HEK293T (cell line): ENCODE data around the gene MYBPC2.

Source experiments
- BHLHE40 ChIP-seq: fragments of 450-650 bp; IDR thresholded peaks from 2 replicates; pipeline ENCODE4 v1.6.1; 2016; ENCODE audit warnings: mild to moderate bottlenecking, moderate library complexity, borderline replicate concordance
- FOXA1 ChIP-seq: fragments of 450-650 bp; IDR thresholded peaks from 2 replicates; pipeline ENCODE4 v1.6.1; 2016; ENCODE audit warnings: mild to moderate bottlenecking
- FOXK2 ChIP-seq: fragments of 450-650 bp; IDR thresholded peaks from 2 replicates; pipeline ENCODE4 v1.6.1; 2016; ENCODE audit warnings: mild to moderate bottlenecking
- FOXM1 ChIP-seq: fragments of 450-650 bp; IDR thresholded peaks from 2 replicates; pipeline ENCODE4 v1.6.1; 2017; ENCODE audit warnings: mild to moderate bottlenecking, borderline replicate concordance
- HDGF ChIP-seq: fragments of 450-650 bp; IDR thresholded peaks from 2 replicates; pipeline ENCODE4 v1.6.1; 2017; ENCODE audit warnings: antibody characterized with exemption, borderline replicate concordance
- NFRKB ChIP-seq: fragments of 450-650 bp; IDR thresholded peaks from 2 replicates; pipeline ENCODE4 v1.6.1; 2016; ENCODE audit warnings: mild to moderate bottlenecking, moderate library complexity
- SP1 ChIP-seq: fragments of 450-650 bp; IDR thresholded peaks from 2 replicates; pipeline ENCODE4 v1.6.1; 2017
- SUZ12 ChIP-seq: fragments of 450-650 bp; IDR thresholded peaks from 2 replicates; pipeline ENCODE4 v1.6.1; 2016; ENCODE audit warnings: mild to moderate bottlenecking
- TARDBP ChIP-seq: fragments of 450-650 bp; IDR thresholded peaks from 2 replicates; pipeline ENCODE4 v1.6.1; 2016
- ZNF384 ChIP-seq: fragments of 450-650 bp; IDR thresholded peaks from 2 replicates; pipeline ENCODE4 v1.6.1; 2016

DNA sequence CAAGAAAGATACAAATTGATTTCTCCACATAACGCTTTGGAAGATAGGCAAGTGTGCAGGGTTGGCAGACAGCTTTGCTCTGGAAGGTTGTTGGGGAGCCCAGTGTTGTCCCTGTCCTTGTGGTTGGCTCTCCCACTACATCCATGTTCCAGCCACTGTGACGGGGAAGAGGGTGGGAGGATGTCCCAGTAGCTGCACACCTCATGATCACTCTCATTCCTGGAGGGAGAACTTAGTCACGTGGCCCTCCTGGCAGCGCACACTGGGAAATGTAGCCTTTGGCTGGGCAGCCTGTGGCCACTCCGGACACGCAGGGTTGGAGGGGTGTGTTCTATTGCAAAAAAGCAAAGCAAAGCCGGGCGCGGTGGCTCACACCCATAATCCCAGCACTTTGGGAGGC, 38.7 kb upstream of the MYBPC2 start:
- TF ChIP-seq FOXA1 (no peak), TARDBP (no peak), SUZ12 (no peak), FOXM1 (no peak), HDGF (no peak), FOXK2 (no peak), NFRKB (no peak), SP1 (no peak), ZNF384 (no peak), BHLHE40 (no peak)
